K562 (cell line): ENCODE results near the gene CCL16. TPM values are rescaled to one million over a fixed set of nuclear protein-coding genes. Genes with fewer than 3 reads are reported as not detected.

Experiments used
- ATAC-seq: fragments of 200-7000 bp; cut with Tn5 transposase; 3 replicates; pipeline ENCODE4 v1.9.1; 2020; ENCODE audit warnings: moderate library complexity
- BruUV-seq: library from RNA; stranded (reverse); fragments of 400-500 nt; replicated peaks from 2 replicates; lab custom pipeline; 2021; lab: Mats Ljungman, UMichigan
- CTCF ChIA-PET: fragments of 300-600 bp; formaldehyde crosslinking; extraction: SDS; loops from one replicate; lab custom pipeline; 2021; ENCODE audit warnings: low intra/inter-chr PET ratio; lab: Yijun Ruan, JAX
- POLR2A ChIA-PET: fragments of 300-600, 350-650 bp; sonication (Branson Sonifier 250); formaldehyde crosslinking; extraction: SDS; loops from one replicate; lab custom pipeline; 2021; ENCODE audit warnings: antibody characterized with exemption, inconsistent platforms; lab: Yijun Ruan, JAX
- DNase-seq, 4 experiments: peaks; one replicate each; pipeline versions ENCODE4 v3.0.0 to v3.0.0-alpha.2; 2011 to 2018; ENCODE audit warnings: low spot score in 3 of 4, mixed read lengths in 3 of 4; ENCODE audit errors: extremely low read depth in 1 of 4
- FAIRE-seq: peaks from 2 replicates; lab custom pipeline; 2011; peaks lifted over from hg19 to GRCh38; lab: Jason Lieb, UNC
- H2AFZ ChIP-seq: 2 replicates; pipeline ENCODE4 v1.6.0; 2011; ENCODE audit warnings: low read depth, low read length, control low read depth, inconsistent platforms
- H3K27ac ChIP-seq: fragments of 200-600 bp; 3 replicates; pipeline ENCODE4 v1.8.0; 2011; ENCODE audit warnings: low read depth, mild to moderate bottlenecking, control low read depth, inconsistent platforms, low read length, moderate library complexity, mixed read lengths; ENCODE audit errors: extremely low read depth
- H3K27me3 ChIP-seq, 2 experiments: fragments of 300-600 bp in 1 of 2; 2 replicates in 1 of 2; 3 replicates in 1 of 2; pipeline versions ENCODE4 v1.6.0 to v1.8.0; 2011; ENCODE audit warnings: inconsistent platforms in 2 of 2, low read length in 2 of 2, mild to moderate bottlenecking in 1 of 2, mixed read lengths in 1 of 2, moderate library complexity in 1 of 2; ENCODE audit not compliant: control insufficient read depth in 2 of 2, insufficient read depth in 2 of 2
- H3K36me3 ChIP-seq: fragments of 300-600 bp; 3 replicates; pipeline ENCODE4 v1.8.0; 2011; ENCODE audit warnings: mild to moderate bottlenecking, low read length, inconsistent platforms; ENCODE audit not compliant: control insufficient read depth, insufficient read depth
- H3K4me1 ChIP-seq, 2 experiments: fragments of 200-600 bp in 1 of 2; replicated peaks in 1 of 2; 2 replicates in 1 of 2; 3 replicates in 1 of 2; pipeline versions ENCODE4 v1.5.1 to v1.8.0; 2011; ENCODE audit warnings: inconsistent platforms in 2 of 2, low read length in 2 of 2, mild to moderate bottlenecking in 1 of 2, mixed read lengths in 1 of 2, moderate library complexity in 1 of 2; ENCODE audit not compliant: control insufficient read depth in 2 of 2, insufficient read depth in 2 of 2
- H3K4me2 ChIP-seq: 2 replicates; pipeline ENCODE4 v1.6.1; 2011; ENCODE audit warnings: low read length, control low read depth, inconsistent platforms, mixed read lengths; ENCODE audit not compliant: insufficient read depth
- H3K4me3 ChIP-seq: fragments of 200-600 bp; sonication (generic), shearing (Covaris generic); 2 replicates; pipeline ENCODE4 v1.5.1; 2016; ENCODE audit warnings: control low read depth, inconsistent platforms
- H3K79me2 ChIP-seq: fragments of 200-600 bp; 3 replicates; pipeline ENCODE4 v1.8.0; 2011; ENCODE audit warnings: low read length, inconsistent platforms; ENCODE audit not compliant: control insufficient read depth, insufficient read depth
- H3K9ac ChIP-seq, 2 experiments: 2 replicates each; pipeline versions ENCODE4 v1.6.0 to v1.6.1; 2011; ENCODE audit warnings: low read depth in 2 of 2, low read length in 2 of 2, control low read depth in 1 of 2, inconsistent platforms in 1 of 2, mild to moderate bottlenecking in 1 of 2, mixed read lengths in 1 of 2; ENCODE audit not compliant: insufficient read depth in 1 of 2
- H3K9me1 ChIP-seq: one replicate; pipeline ENCODE4 v1.6.0; 2011; ENCODE audit warnings: inconsistent platforms, mild to moderate bottlenecking, low read length, moderate library complexity; ENCODE audit not compliant: control insufficient read depth, insufficient read depth
- H3K9me3 ChIP-seq: replicated peaks from 2 replicates; pipeline ENCODE4 v1.5.1; 2011; ENCODE audit warnings: low read depth, low read length, inconsistent platforms; ENCODE audit not compliant: control insufficient read depth, insufficient read depth
- H4K20me1 ChIP-seq: replicated peaks from 2 replicates; pipeline ENCODE4 v1.6.1; 2011; ENCODE audit warnings: low read length, inconsistent platforms, mixed read lengths; ENCODE audit not compliant: control insufficient read depth, insufficient read depth
- DDX20 ChIP-seq: fragments of 450-650 bp; IDR thresholded peaks from 2 replicates; pipeline ENCODE4 v1.6.1; 2016; ENCODE audit warnings: missing genetic modification characterization, low read depth, mild to moderate bottlenecking, missing compliant biosample characterization, moderate library complexity
- GTF2A2 ChIP-seq: IDR thresholded peaks from 2 replicates; pipeline ENCODE4 v1.6.1; 2016; ENCODE audit warnings: mild to moderate bottlenecking, missing genetic modification characterization, missing compliant biosample characterization
- SRSF1 ChIP-seq: fragments of 200-400 bp; formaldehyde crosslinking; IDR thresholded peaks from 2 replicates; pipeline ENCODE4 v1.6.1; 2017; ENCODE audit warnings: mild to moderate bottlenecking, low read depth, low read length, moderate library complexity
- SRSF9 ChIP-seq: fragments of 200-400 bp; formaldehyde crosslinking; IDR thresholded peaks from 2 replicates; pipeline ENCODE4 v1.6.1; 2017; ENCODE audit warnings: low read depth, low read length, borderline replicate concordance
- ZNF407 ChIP-seq: fragments of 450-650 bp; IDR thresholded peaks from 2 replicates; pipeline ENCODE4 v1.6.1; 2016; ENCODE audit warnings: low read depth
- WGBS: fragments of 100-300 bp; shearing (Covaris generic); methylation state at CpG from one replicate; pipeline ENCODE4 v1.1.6; 2016; ENCODE audit warnings: low coverage, mixed read lengths; ENCODE audit not compliant: insufficient coverage; ENCODE audit errors: missing lambda C conversion rate; 5-methylcytosine and 5-hydroxymethylcytosine counted together
- in situ Hi-C: fragments of 300-500 bp; cut with MboI; formaldehyde crosslinking; loops from 4 replicates; pipeline ENCODE4 v1.15.0; 2018; ENCODE audit warnings: inconsistent platforms, mixed read lengths
- intact Hi-C: fragments of 100-400 bp; cut with micrococcal nuclease; formaldehyde crosslinking; loops from 2 replicates; pipeline ENCODE4 v1.14.2; 2022
- polyA plus RNA-seq, 8 experiments: library from polyadenylated mRNA; depleted of rRNA in 4 of 8; stranded (reverse) in 5 of 8; unstranded in 3 of 8; fragments of >200 nt; fragmentation: Nextera tagmentation in 2 of 8; fragmentation: Illumina TruSeq in 1 of 8; extraction: Ambion mirVana in 2 of 8; extraction: Trizol in 1 of 8; gene quantifications; 2 replicates each; pipeline versions ENCODE4 v1.2.1 to v1.2.3, GENCODE V29; 2011 to 2014; ENCODE audit warnings: inconsistent platforms in 1 of 8, missing spikeins in 1 of 8
- total RNA-seq, 7 experiments: library from RNA; depleted of rRNA in 6 of 7; stranded (reverse); fragments of >200 nt in 6 of 7; fragmentation: Illumina TruSeq in 2 of 7; extraction: Trizol in 2 of 7; gene quantifications; 2 replicates each; pipeline versions ENCODE4 v1.2.1 to v1.2.3, GENCODE V29; 2011 to 2021; ENCODE audit warnings: low replicate concordance in 1 of 7
- TF ChIP-seq, protein P1 (sequence below), 2 experiments: fragments of 450-650 bp; IDR thresholded peaks; 2 replicates each; pipeline ENCODE4 v1.6.1; 2016; ENCODE audit warnings: mild to moderate bottlenecking in 2 of 2, borderline replicate concordance in 1 of 2, low read depth in 1 of 2, moderate library complexity in 1 of 2

The CCL16 gene
- total and polyA plus RNA-seq, 9 of the 15 experiments (the other 6 are each of a cell fraction or from before 2014, with no cell fraction given), result not detected

DNA sequence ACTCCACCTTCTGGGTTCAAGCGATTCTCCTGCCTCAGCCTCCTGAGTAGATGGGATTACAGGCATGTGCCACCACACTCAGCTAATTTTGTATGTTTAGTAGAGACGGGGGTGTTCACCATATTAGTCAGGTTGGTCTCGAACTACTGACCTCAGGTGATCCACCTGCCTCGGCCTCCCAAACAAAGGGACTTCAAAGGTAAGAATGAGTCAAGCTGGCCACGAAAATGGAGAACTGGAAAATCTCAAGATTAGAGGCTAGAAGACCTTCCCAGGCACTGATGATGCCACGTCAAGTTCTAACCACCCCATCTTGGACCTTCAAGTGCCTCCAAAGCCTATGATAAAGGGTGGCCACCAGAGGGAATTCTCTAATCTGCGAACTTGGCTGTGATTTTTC, 21.3 kb upstream of the CCL16 start:
- peaks cover 7 to 13% of the 10 kb centered on the region in 2 experiments; a peak in 3 of 5 replicates for H3K27me3 ChIP-seq
- no peak overlapping the region for H2AFZ ChIP-seq
- FAIRE-seq (no peak), ATAC-seq (no peak), DNase-seq (no peak)
- H3K9ac ChIP-seq, result no peak overlapping the region
- no TSS peak for BruUV-seq
- CTCF ChIA-PET, result no interaction called here
- no peaks in the 10 kb centered on the region for H3K4me1 ChIP-seq
- H3K27ac ChIP-seq, result no peak overlapping the region
- H3K79me2 ChIP-seq, result no peaks in the 10 kb centered on the region
- no peaks in the 10 kb centered on the region for H3K9me3 ChIP-seq
- no peaks in the 10 kb centered on the region for H3K36me3 ChIP-seq
- no peaks in the 10 kb centered on the region for H3K9me1 ChIP-seq
- in situ Hi-C loops (no loop called here), intact Hi-C loops (no loop called here)
- POLR2A ChIA-PET, result no interaction called here
- H4K20me1 ChIP-seq, result no peaks in the 10 kb centered on the region
- H3K4me3 ChIP-seq, result no peak overlapping the region
- H3K4me2 ChIP-seq, result no peak overlapping the region
- 6% methylated on average over 7 of the region's 7 CpGs for WGBS
- TF ChIP-seq ZNF407 (no peak), GTF2A2 (tag) (no peak), DDX20 (no peak), SRSF9 (no peak), SRSF1 (no peak)
- TF ChIP-seq, protein P1, sequence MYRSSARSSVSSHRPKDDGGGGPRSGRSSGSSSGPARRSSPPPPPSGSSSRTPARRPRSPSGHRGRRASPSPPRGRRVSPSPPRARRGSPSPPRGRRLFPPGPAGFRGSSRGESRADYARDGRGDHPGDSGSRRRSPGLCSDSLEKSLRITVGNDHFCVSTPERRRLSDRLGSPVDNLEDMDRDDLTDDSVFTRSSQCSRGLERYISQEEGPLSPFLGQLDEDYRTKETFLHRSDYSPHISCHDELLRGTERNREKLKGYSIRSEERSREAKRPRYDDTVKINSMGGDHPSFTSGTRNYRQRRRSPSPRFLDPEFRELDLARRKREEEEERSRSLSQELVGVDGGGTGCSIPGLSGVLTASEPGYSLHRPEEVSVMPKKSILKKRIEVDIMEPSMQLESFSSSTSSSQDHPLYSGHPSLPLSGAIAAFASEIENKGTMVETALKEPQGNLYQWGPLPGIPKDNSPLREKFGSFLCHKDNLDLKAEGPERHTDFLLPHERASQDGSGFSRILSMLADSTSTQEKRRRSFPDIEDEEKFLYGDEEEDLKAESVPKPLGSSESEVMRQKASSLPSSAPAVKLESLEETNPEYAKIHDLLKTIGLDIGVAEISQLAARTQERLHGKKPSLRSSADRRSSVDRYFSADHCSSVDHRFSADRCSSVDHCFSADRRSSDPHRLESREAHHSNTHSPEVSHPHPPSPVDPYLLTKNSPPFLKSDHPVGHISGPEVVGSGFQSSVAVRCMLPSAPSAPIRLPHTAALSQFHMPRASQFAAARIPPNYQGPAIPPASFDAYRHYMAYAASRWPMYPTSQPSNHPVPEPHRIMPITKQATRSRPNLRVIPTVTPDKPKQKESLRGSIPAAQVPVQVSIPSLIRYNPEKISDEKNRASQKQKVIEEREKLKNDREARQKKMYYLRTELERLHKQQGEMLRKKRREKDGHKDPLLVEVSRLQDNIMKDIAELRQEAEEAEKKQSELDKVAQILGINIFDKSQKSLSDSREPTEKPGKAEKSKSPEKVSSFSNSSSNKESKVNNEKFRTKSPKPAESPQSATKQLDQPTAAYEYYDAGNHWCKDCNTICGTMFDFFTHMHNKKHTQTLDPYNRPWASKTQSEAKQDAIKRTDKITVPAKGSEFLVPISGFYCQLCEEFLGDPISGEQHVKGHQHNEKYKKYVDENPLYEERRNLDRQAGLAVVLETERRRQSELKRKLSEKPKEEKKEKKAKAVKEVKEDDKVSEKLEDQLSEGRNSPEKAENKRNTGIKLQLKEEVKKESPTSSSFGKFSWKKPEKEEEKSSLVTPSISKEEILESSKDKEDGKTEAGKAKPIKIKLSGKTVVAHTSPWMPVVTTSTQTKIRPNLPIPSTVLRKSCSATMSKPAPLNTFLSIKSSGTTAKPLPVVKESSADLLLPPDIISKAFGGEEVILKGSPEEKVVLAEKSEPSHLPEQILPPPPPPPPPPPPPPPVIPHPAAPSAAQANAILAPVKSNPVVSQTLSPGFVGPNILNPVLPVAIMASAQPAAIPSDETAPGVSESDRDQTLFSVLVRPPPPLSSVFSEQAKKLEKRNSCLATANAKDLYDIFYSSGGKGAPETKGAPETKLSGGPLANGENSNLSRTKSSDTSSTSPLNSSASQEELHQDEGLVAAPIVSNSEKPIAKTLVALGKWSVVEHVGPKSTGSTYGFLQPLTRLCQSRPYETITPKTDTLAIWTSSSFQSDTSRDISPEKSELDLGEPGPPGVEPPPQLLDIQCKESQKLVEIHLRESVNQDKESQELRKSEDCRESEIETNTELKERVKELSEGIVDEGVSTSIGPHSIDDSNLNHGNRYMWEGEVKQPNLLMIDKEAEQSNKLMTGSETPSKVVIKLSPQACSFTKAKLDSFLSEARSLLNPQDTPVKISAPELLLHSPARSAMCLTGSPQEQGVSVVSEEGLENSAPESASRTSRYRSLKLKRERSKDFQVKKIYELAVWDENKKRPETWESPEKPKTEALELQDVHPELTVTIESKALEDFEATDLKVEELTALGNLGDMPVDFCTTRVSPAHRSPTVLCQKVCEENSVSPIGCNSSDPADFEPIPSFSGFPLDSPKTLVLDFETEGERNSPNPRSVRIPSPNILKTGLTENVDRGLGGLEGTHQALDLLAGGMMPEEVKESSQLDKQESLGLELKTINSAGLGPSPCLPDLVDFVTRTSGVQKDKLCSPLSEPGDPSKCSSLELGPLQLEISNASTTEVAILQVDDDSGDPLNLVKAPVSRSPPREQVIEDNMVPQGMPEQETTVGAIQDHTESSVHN (IDR thresholded peaks at IDR 0.05; ENCODE audit: borderline replicate concordance in 1 of 2, low read depth in 1 of 2), result no peak
